Measurements from ENCODE around the gene ISCU. TPM values are rescaled to one million over a fixed set of nuclear protein-coding genes. Genes with fewer than 3 reads are reported as not detected.
A peak's percentile ranks its signal among the peaks of the same experiment; 100 is the strongest.

The ISCU gene
- total RNA-seq, 4 donors from 2014 or later, result 172 to 269 (median 185) TPM

- H3K4me1 ChIP-seq, result peaks cover 0 to 16% (median 0%) of the 10 kb centered on the region in 4 donors
- DNase-seq (ENCODE audit: low spot score in 2 of 2), result no peak
- H3K4me3 ChIP-seq, result no peak overlapping the region
- H3K9me3 ChIP-seq, result no peaks in the 10 kb centered on the region
- peaks cover 0 to 3% of the 10 kb centered on the region in 2 donors for H3K27me3 ChIP-seq
- WGBS, 2 donors, result 50 to 61% methylated on average over 14 of the region's 14 CpGs
- TF ChIP-seq CTCF (IDR thresholded peaks at IDR 0.05) (no peak), POLR2A (IDR thresholded peaks at IDR 0.05) (no peak), EP300 (IDR thresholded peaks at IDR 0.05) (no peak)
- H3K36me3 ChIP-seq, result no peaks in the 10 kb centered on the region
- H3K27ac ChIP-seq, result no peak overlapping the region
Measured at GRCh38 chr12:108604208-108604941, 42.0 kb downstream of the ISCU start.

- DNase-seq (ENCODE audit: low spot score in 2 of 2), result no peak
- H3K9me3 ChIP-seq, result no peaks in the 10 kb centered on the region
- H3K4me1 ChIP-seq, result peaks cover 0 to 24% (median 0%) of the 10 kb centered on the region in 4 donors
- H3K27me3 ChIP-seq, result peaks cover 0 to 3% of the 10 kb centered on the region in 2 donors
- H3K27ac ChIP-seq, result no peak overlapping the region
- H3K36me3 ChIP-seq, result no peaks in the 10 kb centered on the region
- TF ChIP-seq EP300 (IDR thresholded peaks at IDR 0.05) (no peak), CTCF (IDR thresholded peaks at IDR 0.05) (no peak), POLR2A (IDR thresholded peaks at IDR 0.05) (no peak)
- no peak overlapping the region for H3K4me3 ChIP-seq
- WGBS, 2 donors, result 59 to 68% methylated on average over 3 of the region's 3 CpGs
Measured at GRCh38 chr12:108605000-108605689, 42.7 kb downstream of the ISCU start.

GRCh38 chr12:108605690-108606406 lies 43.5 kb downstream of the ISCU start:
- no peaks in the 10 kb centered on the region for H3K36me3 ChIP-seq
- peak overlapping the region in 2 of 4 donors; percentile 5 to 17 for H3K27ac ChIP-seq
- H3K4me3 ChIP-seq, result no peak overlapping the region
- H3K9me3 ChIP-seq, result no peaks in the 10 kb centered on the region
- H3K27me3 ChIP-seq, result peaks cover 0 to 3% of the 10 kb centered on the region in 2 donors
- no peak for DNase-seq (ENCODE audit: low spot score in 2 of 2)
- TF ChIP-seq EP300 (IDR thresholded peaks at IDR 0.05), result no peak
- TF ChIP-seq POLR2A (IDR thresholded peaks at IDR 0.05), result no peak
- no peak for TF ChIP-seq CTCF (IDR thresholded peaks at IDR 0.05)
- peaks cover 0 to 24% (median 0%) of the 10 kb centered on the region in 4 donors for H3K4me1 ChIP-seq
- 93 to 95% methylated on average over 4 of the region's 4 CpGs for WGBS, 2 donors

GRCh38 chr12:108606492-108606891 lies 44.1 kb downstream of the ISCU start:
- Histone ChIP-seq H3K27ac (no peak overlapping the region), H3K4me1 (peaks cover 0 to 24% (median 0%) of the 10 kb centered on the region in 4 donors), H3K4me3 (no peak overlapping the region), H3K27me3 (peaks cover 0 to 3% of the 10 kb centered on the region in 2 donors), H3K9me3 (no peaks in the 10 kb centered on the region), H3K36me3 (no peaks in the 10 kb centered on the region)
- TF ChIP-seq POLR2A (IDR thresholded peaks at IDR 0.05) (no peak), CTCF (IDR thresholded peaks at IDR 0.05) (no peak), EP300 (IDR thresholded peaks at IDR 0.05) (no peak)
- WGBS, 2 donors, result 75 to 80% methylated on average over 8 to 9 of the region's 9 CpGs
- DNase-seq (ENCODE audit: low spot score in 2 of 2), result no peak
